Upper lobe of left lung (tissue), 4 donors: ENCODE measurements around the gene PPP1R9A.

Experiments used
- POLR2A ChIP-seq, 4 donors: fragments of 450-650 bp; IDR thresholded peaks; one replicate each; pipeline ENCODE4 v1.5.1; 2016 to 2017; ENCODE audit warnings: antibody characterized with exemption in 4 of 4, mild to moderate bottlenecking in 2 of 4
- POLR2AphosphoS5 ChIP-seq, 2 donors: sonication (generic); formaldehyde crosslinking; IDR thresholded peaks; one replicate each; pipeline ENCODE4 v1.5.1; 2017; ENCODE audit warnings: antibody characterized with exemption in 2 of 2
- TF ChIP-seq, protein P1 (sequence below), 6 experiments: fragments of 450-650 bp in 4 of 6; fragments of 200-600 bp in 2 of 6; sonication (generic) in 2 of 6; IDR thresholded peaks; one replicate each; pipeline ENCODE4 v1.5.1; 2016 to 2019; ENCODE audit warnings: antibody characterized with exemption in 6 of 6

DNA sequence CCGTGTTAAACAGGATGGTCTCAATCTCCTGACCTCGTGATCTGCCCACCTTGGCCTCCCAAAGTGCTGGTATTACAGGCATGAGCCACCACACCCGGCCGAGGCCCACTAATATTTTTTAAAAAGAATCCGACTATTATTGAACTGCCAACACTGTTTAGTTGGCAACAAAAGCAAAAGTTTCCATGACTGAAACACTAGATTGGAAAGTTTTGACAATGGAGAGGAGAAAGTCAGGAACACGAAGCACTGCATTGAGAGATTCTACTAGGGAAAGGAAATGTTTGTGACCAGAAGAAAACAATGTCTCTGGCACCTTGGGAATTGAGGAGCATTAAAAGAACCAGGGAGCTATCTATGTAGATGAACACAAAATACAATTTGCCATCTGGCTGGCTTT lies 13.7 kb upstream of the PPP1R9A start:
- TF ChIP-seq, protein P1, sequence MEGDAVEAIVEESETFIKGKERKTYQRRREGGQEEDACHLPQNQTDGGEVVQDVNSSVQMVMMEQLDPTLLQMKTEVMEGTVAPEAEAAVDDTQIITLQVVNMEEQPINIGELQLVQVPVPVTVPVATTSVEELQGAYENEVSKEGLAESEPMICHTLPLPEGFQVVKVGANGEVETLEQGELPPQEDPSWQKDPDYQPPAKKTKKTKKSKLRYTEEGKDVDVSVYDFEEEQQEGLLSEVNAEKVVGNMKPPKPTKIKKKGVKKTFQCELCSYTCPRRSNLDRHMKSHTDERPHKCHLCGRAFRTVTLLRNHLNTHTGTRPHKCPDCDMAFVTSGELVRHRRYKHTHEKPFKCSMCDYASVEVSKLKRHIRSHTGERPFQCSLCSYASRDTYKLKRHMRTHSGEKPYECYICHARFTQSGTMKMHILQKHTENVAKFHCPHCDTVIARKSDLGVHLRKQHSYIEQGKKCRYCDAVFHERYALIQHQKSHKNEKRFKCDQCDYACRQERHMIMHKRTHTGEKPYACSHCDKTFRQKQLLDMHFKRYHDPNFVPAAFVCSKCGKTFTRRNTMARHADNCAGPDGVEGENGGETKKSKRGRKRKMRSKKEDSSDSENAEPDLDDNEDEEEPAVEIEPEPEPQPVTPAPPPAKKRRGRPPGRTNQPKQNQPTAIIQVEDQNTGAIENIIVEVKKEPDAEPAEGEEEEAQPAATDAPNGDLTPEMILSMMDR (IDR thresholded peaks at IDR 0.05), result no peak
- TF ChIP-seq POLR2A (IDR thresholded peaks at IDR 0.05), result no peak
- TF ChIP-seq POLR2AphosphoS5 (IDR thresholded peaks at IDR 0.05), result no peak
